NCI-H345 (cell line): Measurements from ENCODE around the gene ZFP1.

Source experiments
- DNase-seq: peaks from one replicate; lab custom pipeline; 2025; lab: John Stamatoyannopoulos, UW

ZFP1 gene

DNA sequence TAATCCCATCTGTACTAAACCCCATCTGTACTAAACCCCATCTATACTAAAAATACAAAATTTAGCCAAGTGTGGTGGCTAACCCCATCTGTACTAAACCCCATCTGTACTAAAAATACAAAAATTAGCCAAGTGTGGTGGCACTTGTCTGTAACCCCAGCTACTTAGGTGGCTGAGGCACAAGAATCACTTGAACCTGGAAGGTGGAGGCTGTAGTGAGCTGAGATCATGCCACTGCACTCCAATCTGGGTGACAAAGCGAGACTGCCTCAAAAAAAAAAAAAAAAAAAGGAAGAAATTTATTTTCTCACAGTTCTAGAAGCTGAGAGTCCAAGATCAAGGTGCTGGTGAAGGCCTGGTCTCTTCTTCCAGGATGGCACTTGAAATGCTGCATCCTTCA lies 12.1 kb downstream of the ZFP1 start:
- no peak for DNase-seq

DNA sequence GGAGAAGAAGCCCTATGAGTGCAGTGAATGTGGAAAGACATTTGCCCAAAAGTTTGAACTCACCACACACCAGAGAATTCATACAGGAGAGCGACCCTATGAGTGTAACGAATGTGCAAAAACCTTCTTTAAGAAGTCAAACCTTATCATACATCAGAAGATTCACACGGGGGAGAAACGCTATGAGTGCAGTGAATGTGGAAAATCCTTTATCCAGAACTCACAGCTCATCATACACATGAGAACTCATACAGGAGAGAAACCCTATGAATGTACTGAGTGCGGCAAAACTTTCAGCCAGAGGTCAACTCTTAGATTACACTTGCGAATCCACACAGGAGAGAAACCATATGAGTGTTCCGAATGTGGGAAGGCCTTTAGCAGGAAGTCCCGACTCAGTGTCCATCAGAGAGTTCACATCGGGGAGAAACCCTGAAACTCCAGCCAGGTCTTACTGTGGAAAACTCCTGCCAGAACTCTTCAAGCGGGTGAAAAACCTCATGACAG lies 21.6 kb downstream of the ZFP1 start:
- DNase-seq, result no peak

DNA sequence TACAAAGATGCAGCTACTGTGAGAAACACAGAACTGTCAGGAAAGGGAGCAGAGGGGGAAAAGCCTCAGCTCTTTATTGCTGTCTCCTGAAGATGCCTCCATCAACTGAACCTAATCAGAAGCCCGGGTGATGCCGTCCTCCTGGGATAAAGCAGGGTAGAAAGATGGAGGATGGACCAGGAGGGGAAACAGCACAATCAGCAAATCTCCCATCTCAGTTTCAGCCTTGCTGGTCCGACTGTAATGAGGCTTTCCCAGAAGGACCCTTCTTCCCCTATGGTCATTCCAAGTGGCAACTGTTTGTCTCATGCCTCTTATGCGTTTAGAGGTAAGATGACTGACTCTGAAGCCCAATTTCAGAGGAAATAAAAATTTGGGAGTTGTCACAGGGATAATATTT lies 24.3 kb downstream of the ZFP1 start:
- no peak for DNase-seq

DNA sequence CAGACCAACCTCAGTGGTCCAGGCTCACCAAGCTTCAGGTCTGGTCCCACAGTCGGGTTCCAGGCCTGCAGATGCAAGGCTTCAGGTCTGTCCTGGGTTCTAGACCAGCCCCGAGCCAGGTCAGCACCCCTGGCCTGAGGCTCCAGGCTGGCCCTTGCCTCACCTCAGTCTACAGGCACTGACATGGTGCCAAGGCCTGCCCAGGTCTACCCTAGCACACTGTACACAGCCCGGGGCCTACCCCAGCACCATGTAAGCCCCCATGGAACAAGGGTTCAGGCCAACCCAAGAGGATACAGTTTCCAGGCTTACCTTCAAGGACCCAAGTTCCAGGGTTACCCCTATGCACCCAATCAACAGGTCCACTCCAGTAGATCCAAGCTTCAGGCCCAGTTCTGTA lies 26.8 kb downstream of the ZFP1 start:
- DNase-seq, result no peak

DNA sequence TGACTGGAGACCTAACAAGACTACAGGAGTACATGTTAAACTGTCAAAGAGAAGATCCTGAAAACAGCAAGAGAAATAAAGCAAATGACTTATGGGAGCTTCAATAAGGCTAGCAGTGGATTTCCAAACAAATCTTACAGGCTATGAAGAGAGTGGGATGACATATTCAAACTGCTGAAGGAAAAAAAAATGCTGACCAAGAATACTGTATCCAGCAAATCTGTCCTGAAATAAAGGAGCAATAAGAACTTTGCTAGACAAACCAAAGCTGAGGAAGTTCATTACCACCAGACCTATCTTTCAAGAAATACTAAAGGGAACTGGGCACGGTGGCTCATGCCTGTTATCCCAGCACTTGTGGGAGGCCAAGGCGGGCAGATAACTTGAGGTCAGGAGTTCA lies 28.6 kb downstream of the ZFP1 start:
- no peak for DNase-seq

DNA sequence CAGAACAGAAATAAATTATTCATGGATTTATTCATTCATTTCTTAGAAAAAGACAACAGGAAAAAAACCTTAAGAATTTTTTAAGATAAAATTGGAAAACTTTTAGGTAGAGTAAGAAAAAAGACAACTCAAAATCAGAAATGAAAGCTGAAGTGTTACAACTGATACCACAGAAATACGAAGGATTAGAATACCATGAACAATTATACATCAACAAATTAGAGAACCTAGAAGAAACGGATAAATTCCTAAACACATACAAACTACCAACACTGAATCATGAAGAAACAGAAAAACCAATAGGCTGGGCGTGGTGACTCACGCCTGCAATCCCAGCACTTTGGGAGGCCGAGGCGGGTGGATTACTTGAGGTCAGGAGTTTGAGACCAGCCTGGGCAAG lies 30.9 kb downstream of the ZFP1 start:
- no peak for DNase-seq

DNA sequence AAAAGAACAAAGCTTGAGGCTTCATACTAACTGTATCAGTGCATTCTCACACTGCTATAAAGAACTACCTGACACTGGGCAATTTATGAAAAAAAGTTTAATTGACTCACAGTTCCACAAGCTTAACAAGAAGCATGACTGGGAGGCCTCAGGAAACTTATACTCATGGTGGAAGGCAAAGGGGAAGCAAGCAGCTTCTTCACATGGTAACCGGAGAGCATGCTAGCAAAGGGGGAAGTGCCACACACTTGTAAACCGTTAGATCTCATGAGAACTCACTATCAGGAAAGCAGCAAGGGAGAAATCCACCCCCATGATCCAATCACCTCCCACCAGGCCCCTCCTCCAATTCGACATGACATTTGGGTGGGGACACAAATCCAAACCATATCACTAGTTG lies 33.3 kb downstream of the ZFP1 start:
- no peak for DNase-seq

DNA sequence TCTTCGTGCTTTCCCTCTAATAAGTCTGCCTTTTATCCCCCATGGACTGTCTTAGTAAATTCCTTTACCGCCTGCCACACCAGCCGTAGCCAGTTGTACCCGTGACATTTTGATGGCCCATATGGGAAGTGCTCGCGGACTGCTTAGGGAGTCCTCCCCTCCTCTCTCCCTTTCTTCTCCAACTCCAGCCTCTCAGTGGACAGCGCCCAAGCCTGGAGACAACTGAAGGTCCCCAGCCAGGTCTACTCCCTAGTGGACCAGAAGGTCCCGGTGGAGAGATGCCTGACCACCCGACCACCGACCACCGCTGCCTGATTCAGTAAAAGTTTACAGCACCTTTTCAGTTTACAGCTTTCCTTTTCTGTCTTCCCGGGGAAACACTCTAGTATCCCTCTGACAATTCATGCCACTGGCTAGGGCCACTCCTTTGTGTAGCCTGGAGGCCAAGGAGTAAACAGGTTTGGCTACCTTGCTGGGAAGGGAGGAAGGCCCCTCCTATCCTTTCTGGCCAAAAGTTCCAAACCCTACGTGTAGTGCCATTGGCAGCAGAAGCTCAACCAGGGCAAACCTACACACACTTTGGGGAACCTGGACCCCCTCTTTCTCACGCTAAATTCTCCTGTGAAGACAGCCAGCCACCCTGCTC lies 40.6 kb downstream of the ZFP1 start:
- DNase-seq, result no peak

DNA sequence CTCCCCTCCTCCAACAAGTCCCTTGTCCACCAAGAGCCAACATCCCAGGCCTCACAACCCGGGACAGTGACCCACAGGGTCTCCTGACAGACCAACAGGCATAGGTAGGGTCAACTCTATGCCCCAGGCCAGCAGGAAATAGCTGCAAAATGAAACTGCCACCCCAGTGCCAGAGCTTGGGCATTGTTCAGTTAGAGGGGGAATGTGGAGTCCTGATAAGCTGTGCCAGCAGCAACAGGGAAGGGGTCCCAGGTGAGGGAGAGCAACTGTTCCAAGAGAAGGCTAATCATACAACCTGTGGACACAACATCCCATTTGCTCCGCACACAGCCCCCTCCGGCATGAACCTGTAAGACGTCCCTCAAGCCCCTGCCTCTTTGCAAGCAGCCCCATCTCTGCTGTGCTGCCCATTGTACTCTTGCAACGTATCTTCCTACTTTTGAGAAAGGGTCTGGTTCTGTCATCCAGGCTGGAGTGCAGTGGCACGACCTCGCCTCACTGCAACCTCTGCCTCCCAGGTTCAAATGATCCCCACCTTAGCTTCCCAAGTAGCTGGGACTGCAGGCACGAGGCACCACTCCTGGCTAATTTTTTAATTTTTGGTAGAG lies 41.4 kb downstream of the ZFP1 start:
- DNase-seq, result no peak

DNA sequence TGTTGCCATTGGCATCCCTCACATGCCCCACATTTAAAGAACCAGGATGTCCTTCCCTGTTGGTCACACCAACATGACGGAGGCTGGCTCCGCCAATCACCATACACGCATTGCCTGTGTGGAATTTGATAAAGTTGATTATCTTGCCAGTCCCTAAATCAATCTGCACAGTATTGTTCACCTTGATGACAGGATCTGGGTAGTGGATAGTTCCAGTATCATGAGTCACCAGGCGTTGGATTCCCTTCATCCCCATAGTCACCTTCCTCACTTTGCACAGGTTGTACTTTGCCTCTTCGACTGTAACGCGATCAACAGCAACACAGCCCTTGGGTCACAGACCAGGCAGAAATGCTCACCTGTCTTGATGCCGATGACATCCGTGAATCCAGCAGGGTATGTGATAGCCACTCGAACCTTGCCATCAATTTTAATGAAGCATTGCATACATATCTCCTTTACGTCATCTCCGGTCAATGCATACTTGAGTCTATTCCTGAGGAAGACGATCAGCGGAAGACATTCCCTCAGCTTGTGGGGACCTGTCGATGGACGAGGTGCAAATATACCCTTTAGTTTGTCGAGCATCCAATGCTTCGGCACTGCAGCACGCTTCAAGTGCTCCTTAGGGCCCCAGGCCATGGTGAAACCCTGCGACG lies 44.4 kb downstream of the ZFP1 start:
- DNase-seq, result no peak

DNA sequence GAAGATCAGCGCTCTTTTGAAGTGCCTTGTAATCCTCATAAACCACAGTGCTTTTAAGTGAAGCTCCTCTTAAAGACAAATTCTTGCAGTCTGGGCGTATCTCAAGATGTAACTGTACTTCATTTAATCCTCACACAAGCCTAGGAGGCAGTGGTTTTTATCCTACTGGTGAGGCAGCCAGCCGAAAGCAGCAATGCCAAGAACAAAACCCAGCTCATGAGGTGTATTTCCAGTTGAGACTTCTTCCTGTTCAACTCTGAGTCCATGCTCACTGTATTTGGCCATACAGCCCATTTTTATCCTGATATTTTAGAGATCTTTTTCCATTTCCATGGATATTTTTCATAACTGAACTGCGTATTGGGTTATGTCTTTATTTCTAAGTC lies 44.9 kb downstream of the ZFP1 start:
- DNase-seq, result no peak

DNA sequence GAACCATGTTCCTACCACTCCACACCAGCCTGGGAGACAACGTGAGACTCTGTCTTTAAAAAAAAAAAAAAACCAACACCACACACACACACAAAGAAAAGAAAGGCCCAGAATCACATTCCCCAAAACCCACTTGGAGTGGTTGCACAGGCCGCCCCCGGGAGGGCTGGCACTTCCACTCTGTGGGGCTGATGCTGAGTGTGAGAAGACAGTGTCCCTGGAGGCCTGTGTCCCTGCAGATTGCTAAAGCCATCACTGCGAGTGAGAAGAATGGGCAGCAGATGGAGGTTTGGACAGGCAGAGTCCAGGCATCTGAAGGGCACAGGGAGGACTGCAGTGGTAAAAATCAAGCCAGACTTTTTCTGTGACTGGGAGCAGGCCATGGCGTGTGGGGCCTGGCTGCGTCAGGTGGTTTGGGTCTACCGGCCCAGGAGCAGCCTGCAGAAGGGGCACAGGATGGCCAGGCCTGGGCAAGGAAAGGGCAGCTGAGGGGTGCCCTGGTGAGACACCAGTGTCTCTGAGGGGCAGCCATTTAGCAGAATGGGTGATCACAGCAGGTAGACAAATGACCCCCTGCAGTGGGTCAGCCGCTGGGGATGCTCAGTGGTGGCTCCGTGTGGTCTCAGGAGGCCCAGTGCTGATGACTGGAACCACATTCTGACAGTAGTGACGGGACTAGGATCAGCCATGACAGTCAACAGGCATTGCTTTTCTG lies 45.6 kb downstream of the ZFP1 start:
- DNase-seq, result no peak

DNA sequence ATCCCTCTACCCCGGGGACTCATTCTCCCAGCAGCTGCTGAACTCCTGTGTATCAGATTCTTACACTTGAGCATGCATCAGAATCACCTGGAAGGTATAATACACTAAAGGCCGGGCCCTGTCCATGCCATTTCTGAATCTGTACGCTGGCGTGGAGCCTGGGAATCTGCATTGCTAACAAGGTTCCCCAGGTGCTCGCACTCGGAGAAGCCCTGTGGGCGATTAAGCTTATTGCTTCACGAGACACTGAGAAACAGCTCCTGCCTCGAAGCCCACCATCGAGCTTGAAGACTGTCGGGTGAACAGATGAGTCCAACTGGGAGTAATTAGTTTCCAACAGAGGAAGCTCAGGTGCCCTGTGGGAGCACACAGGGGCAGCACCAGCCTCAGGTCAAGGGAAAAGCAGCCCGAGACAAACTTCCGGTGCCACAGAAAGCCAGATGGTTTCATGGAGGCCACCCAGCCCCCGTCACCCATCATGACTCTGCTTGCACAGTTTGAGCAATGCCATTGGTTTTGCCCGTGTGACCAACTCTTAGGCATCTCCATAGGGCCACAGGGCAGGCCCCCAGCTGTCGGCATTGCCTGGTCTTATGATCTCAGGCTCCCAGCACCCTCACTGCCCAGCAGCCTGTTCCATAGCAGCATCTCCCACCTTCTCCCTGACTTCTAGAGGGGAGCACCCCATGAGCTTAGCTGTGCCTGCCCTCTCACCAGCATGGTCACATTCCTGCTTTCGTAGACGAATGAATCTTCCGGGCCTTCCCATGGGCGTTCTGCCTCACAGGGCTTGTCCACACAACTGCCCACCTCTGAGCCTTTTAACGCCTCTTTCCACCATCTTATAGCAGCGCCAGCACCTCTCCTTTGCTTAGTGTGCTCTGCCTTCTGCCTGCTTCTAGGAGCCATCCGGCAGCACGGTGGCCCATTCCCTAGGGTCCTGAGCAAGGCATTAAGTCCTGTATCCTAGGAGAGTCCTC lies 47.8 kb downstream of the ZFP1 start:
- DNase-seq, result no peak

DNA sequence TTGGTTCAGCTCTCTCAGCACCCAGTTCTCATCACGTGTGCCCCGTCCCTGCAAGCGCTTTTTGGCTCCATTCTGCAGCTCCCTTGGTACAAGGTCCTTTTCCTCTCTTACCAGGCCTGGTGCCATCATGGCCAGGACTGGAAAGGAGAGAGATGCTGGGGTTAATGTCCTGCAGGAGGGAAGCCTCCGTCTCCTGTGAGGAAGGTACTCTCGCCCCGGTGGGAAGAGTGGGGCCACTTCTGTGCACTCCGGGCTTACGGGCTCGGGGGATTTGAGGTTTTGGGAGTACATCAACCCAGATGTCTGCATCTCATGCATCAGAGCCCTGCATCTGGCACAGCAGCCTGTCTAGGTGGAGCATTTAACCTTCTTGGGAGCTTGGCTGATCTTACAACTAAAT lies 48.5 kb downstream of the ZFP1 start:
- no peak for DNase-seq

DNA sequence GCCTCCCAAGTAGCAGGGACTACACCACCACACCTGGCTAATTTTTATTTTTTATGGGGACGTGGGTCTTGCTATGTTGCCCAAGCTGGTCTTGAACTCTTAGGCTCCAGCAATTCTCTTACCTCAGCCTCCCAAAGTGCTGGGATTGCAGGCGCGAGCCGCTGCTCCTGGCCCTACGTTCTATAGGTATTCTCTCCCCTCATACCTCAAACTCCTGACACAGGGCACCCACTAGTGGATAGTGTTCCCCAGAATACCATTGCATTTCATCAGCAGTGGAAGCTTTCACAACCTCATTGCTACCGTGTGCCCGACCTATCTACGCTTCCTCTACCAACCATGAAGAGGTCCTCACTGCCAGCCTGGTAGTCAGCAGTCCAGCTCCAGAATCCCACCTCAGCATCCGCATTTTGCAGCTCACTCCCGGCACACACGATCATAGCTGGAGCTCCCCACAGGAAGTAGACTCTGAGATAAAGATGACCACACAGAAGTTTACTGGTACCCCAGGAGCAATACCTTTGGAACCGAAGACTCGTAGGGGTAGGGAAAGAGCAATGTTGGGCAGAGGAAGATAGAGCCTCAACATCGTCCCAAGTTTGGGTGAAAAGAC lies 49.3 kb downstream of the ZFP1 start:
- DNase-seq, result no peak

DNA sequence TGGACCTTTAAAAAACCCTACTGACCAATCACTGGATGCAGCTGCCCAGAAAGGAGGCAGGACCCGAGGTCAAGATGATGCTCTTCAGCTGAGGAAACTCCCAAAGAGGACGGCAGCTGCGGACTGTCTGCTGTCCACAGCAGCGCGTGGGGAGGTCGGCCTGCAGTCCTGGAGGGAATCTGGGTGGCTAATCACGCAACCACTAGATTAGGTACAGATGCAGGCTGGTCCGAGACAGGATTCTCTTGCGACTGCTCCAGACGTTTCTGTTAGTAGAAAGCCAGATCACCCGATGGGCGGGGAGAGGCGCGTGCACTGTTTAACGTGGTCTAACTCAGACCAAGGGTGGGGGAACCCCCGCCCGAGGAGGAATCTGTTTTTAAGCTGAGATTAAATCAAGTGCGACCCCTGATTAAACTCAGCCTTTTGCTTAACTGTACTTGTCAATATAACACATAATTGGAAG lies 49.8 kb downstream of the ZFP1 start:
- no peak for DNase-seq

DNA sequence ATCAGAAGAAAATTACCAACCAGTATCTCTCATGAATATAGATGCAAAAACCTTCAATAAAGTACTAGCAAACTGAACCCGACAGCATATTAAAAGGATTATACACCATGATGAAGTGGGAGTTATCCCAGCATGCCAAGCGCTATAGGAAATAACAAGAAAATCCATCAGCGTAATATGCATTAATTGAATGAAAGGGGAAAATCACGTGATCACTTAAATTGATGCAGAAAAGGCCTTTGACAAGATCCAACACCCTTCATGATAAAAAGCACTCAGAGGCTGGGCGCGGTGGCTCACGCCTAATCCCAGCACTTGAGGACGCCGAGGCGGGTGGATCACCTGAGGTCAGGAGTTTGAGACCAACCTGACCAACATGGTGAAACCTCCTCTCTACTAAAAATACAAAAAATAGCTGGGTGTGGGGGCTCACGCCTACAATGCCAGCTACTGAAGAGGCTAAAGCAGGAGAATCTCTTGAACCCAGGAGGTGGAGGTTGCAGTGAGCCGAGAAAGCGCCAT lies 53.8 kb downstream of the ZFP1 start:
- no peak for DNase-seq

DNA sequence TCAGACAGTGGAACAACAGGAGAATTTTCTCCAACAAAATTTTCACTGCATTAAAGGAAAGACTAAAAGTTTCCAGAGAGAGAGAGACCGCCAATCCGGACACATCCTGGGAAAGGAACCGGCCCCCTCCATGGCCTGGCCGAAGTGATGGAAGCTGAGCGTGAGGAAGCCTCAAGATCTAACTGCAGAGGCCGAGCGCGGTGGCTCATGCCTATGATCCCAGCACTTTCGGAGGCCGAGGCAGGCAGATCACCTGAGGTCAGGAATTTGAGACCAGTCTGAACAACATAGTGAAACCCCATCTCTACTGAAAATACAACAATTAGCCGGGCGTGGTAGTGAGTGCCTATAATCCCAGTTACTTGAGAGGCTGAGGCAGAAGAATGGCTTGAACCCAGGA lies 54.8 kb downstream of the ZFP1 start:
- DNase-seq, result no peak

DNA sequence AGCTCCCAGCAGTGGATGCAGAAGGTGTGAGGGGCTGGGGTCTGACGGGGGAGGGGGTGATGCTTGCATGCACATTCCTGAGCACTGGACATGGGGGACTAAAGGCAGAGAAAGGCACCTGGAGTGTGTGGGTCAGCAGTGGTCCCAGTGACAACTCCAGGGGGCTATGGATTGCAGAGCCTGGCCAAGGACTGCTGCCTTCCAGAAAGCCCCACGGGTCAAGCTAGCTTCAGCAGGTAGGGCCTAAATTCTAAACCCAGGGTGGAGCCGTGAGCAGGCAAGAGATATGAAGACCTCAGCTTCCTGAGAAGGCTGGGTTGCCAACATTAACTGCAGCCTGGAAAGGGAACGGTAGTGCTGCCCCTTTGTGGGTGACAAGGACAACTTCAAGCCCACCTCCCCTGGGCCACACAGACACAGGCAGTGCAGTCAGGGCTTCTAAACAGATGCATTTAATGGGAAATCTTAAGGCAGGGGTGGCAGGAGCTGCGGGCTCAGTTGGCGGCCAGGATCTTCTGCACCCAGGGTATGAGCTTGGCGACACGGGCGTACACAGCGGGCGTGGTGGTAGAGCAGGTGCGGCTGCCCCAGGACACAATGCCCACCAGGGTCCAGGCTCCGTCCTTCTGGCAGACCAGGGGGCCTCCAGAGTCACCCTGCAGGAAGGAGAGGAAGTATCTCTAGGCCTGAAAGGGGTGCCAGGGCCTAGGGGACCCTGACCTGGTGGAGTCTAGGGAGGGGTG lies 55.5 kb downstream of the ZFP1 start:
- DNase-seq, result no peak

DNA sequence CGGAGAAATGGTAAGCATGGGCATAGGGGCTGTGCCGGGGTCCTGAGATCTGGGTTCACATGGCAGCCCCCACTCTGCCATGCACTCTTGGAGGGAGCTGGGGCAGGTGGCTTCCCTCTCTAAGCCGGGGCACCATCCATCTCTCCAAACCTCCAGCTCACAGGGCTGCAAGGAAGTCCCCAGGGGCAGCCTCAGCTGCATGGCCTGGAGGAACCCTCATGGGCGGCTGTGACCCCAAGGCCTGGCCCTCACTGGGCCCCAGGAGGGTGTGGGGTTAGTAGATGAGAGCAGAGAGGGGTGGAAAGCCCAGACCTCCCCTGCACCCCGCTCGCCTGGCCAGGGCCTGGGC lies 56.1 kb downstream of the ZFP1 start:
- DNase-seq, result no peak
